Neural crest cell (in vitro differentiated cells): Measurements from ENCODE around the gene ASPN. TPM values are rescaled to one million over a fixed set of nuclear protein-coding genes. Genes with fewer than 3 reads are reported as not detected.

ENCODE experiments used
- DNase-seq: peaks from one replicate; pipeline ENCODE4 v3.0.0; 2021; ENCODE audit warnings: low read depth, mixed read lengths, low spot score
- H3K27ac Mint-ChIP-seq: one replicate; pipeline ENCODE4 v1.8.0; 2021; ENCODE audit warnings: mild to moderate bottlenecking, mixed read lengths; ENCODE audit not compliant: unreplicated experiment
- H3K27me3 Mint-ChIP-seq: 2 replicates; pipeline ENCODE4 v1.8.0; 2021; ENCODE audit warnings: low read depth, mild to moderate bottlenecking, mixed read lengths
- H3K36me3 Mint-ChIP-seq: 2 replicates; pipeline ENCODE4 v1.8.0; 2021; ENCODE audit warnings: low read depth, mild to moderate bottlenecking, mixed read lengths
- H3K4me1 Mint-ChIP-seq: 2 replicates; pipeline ENCODE4 v1.8.0; 2021; ENCODE audit warnings: mixed read lengths
- H3K4me3 Mint-ChIP-seq: one replicate; pipeline ENCODE4 v1.8.0; 2021; ENCODE audit warnings: mild to moderate bottlenecking, mixed read lengths
- H3K9me3 Mint-ChIP-seq: 2 replicates; pipeline ENCODE4 v1.8.0; 2021; ENCODE audit warnings: mixed read lengths
- total RNA-seq: library from RNA; stranded (reverse); gene quantifications from 2 replicates; pipeline ENCODE4 v1.2.1, GENCODE V29; 2021
- TF ChIP-seq, protein P1 (sequence below): fragments of 200-600 bp; sonication (generic); conservative IDR thresholded peaks from 2 replicates; pipeline ENCODE4 v1.5.0; 2021; ENCODE audit warnings: antibody characterized with exemption, mild to moderate bottlenecking

Gene ASPN
- total RNA-seq, 1 donor from 2014 or later = not detected

DNA sequence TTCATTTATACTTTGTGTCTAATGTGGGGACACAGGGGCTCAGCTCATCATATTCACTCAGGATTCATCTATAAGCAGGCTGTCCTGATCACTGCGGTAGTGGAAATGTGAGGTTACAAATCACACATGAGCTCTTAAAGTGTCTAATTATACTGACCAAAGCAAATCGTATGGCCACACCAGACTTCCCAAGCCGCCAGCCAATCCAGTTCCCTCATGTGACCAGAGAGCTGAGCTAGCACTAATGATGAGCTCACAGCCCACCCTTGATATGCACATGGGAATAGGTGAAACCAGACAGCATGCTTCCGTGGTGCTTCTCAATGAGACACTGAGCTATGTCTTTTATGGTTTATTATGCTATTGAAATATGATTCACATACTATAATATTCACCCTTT is 35.9 kb upstream of the ASPN start:
- Mint-ChIP-seq H3K27ac (no peak overlapping the region), H3K4me1 (peaks cover 10% of the 10 kb centered on the region), H3K9me3 (peaks cover 3% of the 10 kb centered on the region), H3K36me3 (no peaks in the 10 kb centered on the region), H3K4me3 (no peak overlapping the region), H3K27me3 (no peaks in the 10 kb centered on the region)
- TF ChIP-seq, protein P1, sequence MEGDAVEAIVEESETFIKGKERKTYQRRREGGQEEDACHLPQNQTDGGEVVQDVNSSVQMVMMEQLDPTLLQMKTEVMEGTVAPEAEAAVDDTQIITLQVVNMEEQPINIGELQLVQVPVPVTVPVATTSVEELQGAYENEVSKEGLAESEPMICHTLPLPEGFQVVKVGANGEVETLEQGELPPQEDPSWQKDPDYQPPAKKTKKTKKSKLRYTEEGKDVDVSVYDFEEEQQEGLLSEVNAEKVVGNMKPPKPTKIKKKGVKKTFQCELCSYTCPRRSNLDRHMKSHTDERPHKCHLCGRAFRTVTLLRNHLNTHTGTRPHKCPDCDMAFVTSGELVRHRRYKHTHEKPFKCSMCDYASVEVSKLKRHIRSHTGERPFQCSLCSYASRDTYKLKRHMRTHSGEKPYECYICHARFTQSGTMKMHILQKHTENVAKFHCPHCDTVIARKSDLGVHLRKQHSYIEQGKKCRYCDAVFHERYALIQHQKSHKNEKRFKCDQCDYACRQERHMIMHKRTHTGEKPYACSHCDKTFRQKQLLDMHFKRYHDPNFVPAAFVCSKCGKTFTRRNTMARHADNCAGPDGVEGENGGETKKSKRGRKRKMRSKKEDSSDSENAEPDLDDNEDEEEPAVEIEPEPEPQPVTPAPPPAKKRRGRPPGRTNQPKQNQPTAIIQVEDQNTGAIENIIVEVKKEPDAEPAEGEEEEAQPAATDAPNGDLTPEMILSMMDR = no peak
- DNase-seq = no peak

DNA sequence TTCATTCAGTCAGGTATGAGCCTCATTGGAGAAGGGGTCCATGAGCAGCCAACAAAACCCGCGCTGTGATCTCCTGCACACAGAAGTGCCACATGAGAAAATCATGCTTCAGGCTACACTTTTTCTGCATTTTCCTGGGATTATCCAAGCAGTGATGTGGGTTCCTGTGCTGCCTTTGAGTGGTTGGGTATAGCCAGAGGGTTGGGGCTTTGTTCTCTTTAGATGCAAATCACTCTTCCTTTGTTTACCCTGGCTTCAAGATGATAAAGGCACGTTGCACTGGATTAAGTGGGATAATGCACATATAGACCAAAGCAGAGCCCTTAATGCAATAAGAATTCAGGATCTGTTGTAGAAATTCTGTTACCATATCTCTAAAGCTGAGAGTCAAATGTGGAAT is 34.7 kb upstream of the ASPN start:
- Mint-ChIP-seq H3K4me3 (no peak overlapping the region), H3K27ac (no peak overlapping the region), H3K36me3 (no peaks in the 10 kb centered on the region), H3K4me1 (peaks cover 10% of the 10 kb centered on the region), H3K9me3 (peaks cover 3% of the 10 kb centered on the region), H3K27me3 (no peaks in the 10 kb centered on the region)
- DNase-seq = no peak
- TF ChIP-seq, protein P1 = no peak

DNA sequence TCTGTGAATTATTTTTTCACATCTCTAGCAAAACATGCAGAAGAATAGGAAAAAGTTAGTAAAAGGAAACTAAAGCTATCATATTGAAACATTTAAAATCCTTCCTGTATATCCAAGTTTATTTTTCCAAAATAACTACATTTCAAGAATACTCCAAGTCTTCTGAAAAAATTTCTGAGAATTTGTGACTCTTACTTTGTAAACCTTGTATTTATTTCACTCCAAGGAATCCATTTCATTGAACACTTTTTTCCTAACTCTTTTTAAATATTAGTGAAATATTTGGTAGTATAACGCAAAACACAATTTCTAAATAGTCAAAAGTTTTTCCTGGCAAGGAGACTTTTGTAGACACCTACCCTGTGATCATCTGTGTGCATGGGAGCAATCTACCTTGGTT is 34.2 kb upstream of the ASPN start:
- no peaks in the 10 kb centered on the region for H3K27me3 Mint-ChIP-seq
- H3K4me1 Mint-ChIP-seq = peaks cover 10% of the 10 kb centered on the region
- H3K27ac Mint-ChIP-seq = no peak overlapping the region
- H3K4me3 Mint-ChIP-seq = no peak overlapping the region
- peaks cover 3% of the 10 kb centered on the region for H3K9me3 Mint-ChIP-seq
- H3K36me3 Mint-ChIP-seq = no peaks in the 10 kb centered on the region
- no peak for DNase-seq
- TF ChIP-seq, protein P1 = no peak

DNA sequence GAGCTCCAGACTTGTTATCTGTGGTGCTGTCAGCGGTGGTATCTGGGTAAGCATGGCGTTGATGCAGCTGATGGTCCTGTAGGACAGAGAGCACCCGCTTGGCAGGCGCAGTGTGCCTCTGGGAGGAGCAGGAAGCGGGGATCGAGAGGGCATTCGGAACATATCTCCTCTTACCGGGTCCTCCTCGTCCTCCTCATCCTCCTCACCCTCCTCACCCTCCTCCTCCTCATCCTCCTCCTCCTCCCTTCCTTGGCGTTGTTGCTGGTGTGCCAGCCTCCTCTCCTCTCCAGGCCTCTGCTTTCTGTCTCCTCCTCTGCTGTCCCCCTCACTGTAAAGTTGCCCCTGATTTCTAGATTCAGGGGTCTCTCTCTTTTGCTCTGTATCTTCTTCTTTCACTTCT is 32.3 kb upstream of the ASPN start:
- peaks cover under 1% of the 10 kb centered on the region for H3K9me3 Mint-ChIP-seq
- TF ChIP-seq, protein P1 = no peak
- no peaks in the 10 kb centered on the region for H3K36me3 Mint-ChIP-seq
- no peak overlapping the region for H3K4me3 Mint-ChIP-seq
- DNase-seq = no peak
- H3K27ac Mint-ChIP-seq = peak overlapping the region; percentile 73
- H3K27me3 Mint-ChIP-seq = no peaks in the 10 kb centered on the region
- H3K4me1 Mint-ChIP-seq = peaks cover 10% of the 10 kb centered on the region

DNA sequence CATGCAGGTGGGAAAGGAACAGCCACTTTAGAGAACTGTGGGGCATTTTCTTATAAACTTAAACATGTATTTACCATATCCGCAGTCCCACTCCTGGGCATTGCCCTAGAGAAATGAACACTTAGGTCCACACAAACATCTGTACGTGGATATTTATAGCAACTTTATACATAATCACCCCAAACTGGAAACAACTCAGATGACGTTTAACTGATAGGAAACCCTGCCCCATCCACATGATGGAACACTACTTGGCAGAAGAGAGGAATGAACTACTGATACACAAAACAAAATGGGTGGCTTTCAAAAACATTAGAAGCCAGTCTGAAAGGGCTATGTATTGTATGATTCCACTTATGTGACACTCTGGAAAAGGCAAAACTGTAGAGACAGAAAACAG is 31.0 kb upstream of the ASPN start:
- H3K9me3 Mint-ChIP-seq = no peaks in the 10 kb centered on the region
- peaks cover 10% of the 10 kb centered on the region for H3K4me1 Mint-ChIP-seq
- TF ChIP-seq, protein P1 = no peak
- no peak overlapping the region for H3K4me3 Mint-ChIP-seq
- no peaks in the 10 kb centered on the region for H3K27me3 Mint-ChIP-seq
- H3K36me3 Mint-ChIP-seq = no peaks in the 10 kb centered on the region
- no peak for DNase-seq
- H3K27ac Mint-ChIP-seq = no peak overlapping the region

DNA sequence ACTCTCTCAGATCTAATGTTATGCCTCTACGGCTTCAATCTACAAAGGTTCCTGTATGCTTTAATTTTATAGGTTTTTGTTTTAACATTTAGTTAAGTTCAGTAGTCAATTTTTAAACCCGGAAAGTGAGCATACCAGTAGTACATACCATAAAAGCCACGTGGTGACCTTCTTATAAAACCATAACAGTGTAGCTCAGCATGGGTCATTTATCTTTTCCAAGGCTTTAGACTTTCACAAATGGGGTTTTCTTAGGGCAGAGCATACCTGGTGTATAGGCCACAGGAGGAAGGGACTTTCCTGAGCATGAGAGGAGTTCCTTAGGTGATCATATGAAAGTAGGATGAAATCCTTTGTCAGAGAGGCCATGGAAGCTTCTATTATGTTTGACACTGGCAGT is 30.3 kb upstream of the ASPN start:
- H3K27me3 Mint-ChIP-seq = no peaks in the 10 kb centered on the region
- peaks cover 8% of the 10 kb centered on the region for H3K4me1 Mint-ChIP-seq
- no peaks in the 10 kb centered on the region for H3K36me3 Mint-ChIP-seq
- DNase-seq = no peak
- no peak overlapping the region for H3K4me3 Mint-ChIP-seq
- H3K27ac Mint-ChIP-seq = no peak overlapping the region
- H3K9me3 Mint-ChIP-seq = no peaks in the 10 kb centered on the region
- TF ChIP-seq, protein P1 = no peak
